Mesendoderm (in vitro differentiated cells): Measurements from ENCODE around the gene SEC16A.

Experiments used
- DNase-seq: peaks from one replicate; pipeline ENCODE4 v3.0.0; 2013
- H2AK5ac ChIP-seq: 2 replicates; pipeline ENCODE4 v1.6.1; 2013; ENCODE audit warnings: low read length, inconsistent platforms
- H2BK120ac ChIP-seq: 2 replicates; pipeline ENCODE4 v1.6.1; 2013; ENCODE audit warnings: low read depth, mild to moderate bottlenecking, low read length, moderate library complexity, mixed read lengths
- H2BK15ac ChIP-seq: replicated peaks from 2 replicates; pipeline ENCODE4 v1.6.1; 2013; ENCODE audit warnings: low read depth, mild to moderate bottlenecking, moderate library complexity
- H2BK5ac ChIP-seq: 2 replicates; pipeline ENCODE4 v1.6.1; 2013; ENCODE audit warnings: low read length, inconsistent platforms
- H3K18ac ChIP-seq: 2 replicates; pipeline ENCODE4 v1.6.1; 2013; ENCODE audit warnings: mild to moderate bottlenecking, low read length, mixed read lengths
- H3K23ac ChIP-seq: one replicate; pipeline ENCODE4 v1.6.1; 2013; ENCODE audit warnings: low read length
- H3K27ac ChIP-seq: 2 replicates; pipeline ENCODE4 v1.5.1; 2013; ENCODE audit warnings: low read depth, mild to moderate bottlenecking, inconsistent platforms, low read length, moderate library complexity
- H3K27me3 ChIP-seq: 2 replicates; pipeline ENCODE4 v1.6.1; 2013; ENCODE audit warnings: low read length, control low read depth, mild to moderate bottlenecking, inconsistent platforms; ENCODE audit not compliant: insufficient read depth, poor library complexity
- H3K36me3 ChIP-seq: 2 replicates; pipeline ENCODE4 v1.6.1; 2013; ENCODE audit warnings: low read length, inconsistent platforms; ENCODE audit not compliant: control insufficient read depth, insufficient read depth
- H3K4ac ChIP-seq: one replicate; pipeline ENCODE4 v1.6.1; 2013; ENCODE audit warnings: low read depth, mild to moderate bottlenecking, low read length, moderate library complexity
- H3K4me1 ChIP-seq: 2 replicates; pipeline ENCODE4 v1.6.1; 2013; ENCODE audit warnings: low read depth, low read length, inconsistent platforms; ENCODE audit not compliant: control insufficient read depth
- H3K4me2 ChIP-seq: 2 replicates; pipeline ENCODE4 v1.6.1; 2013; ENCODE audit warnings: low read length
- H3K4me3 ChIP-seq: 2 replicates; pipeline ENCODE4 v1.5.1; 2013; ENCODE audit warnings: mild to moderate bottlenecking, low read length
- H3K56ac ChIP-seq: one replicate; pipeline ENCODE4 v1.6.1; 2013; ENCODE audit warnings: low read length
- H3K79me1 ChIP-seq: 2 replicates; pipeline ENCODE4 v1.6.1; 2013; ENCODE audit warnings: low read length, inconsistent platforms
- H3K79me2 ChIP-seq: 2 replicates; pipeline ENCODE4 v1.6.1; 2013; ENCODE audit warnings: mild to moderate bottlenecking, low read length; ENCODE audit not compliant: control insufficient read depth, insufficient read depth
- H3K9ac ChIP-seq: 2 replicates; pipeline ENCODE4 v1.6.1; 2013; ENCODE audit warnings: low read length, inconsistent platforms
- H4K5ac ChIP-seq: one replicate; pipeline ENCODE4 v1.6.1; 2013; ENCODE audit warnings: low read length
- H4K8ac ChIP-seq: one replicate; pipeline ENCODE4 v1.6.1; 2013; ENCODE audit warnings: low read depth, mild to moderate bottlenecking, control low read depth, low read length, moderate library complexity
- WGBS: extraction: QIAGEN DNeasy Blood & Tissue Kit; methylation state at CpG from one replicate; pipeline ENCODE4 v1.1.7; 2013; ENCODE audit warnings: low lambda C conversion rate, missing lambda C conversion rate; ENCODE audit not compliant: insufficient coverage; ENCODE audit errors: extremely low coverage; 5-methylcytosine and 5-hydroxymethylcytosine counted together

SEC16A gene

GRCh38 chr9:136396219-136396515 is 86.7 kb downstream of the SEC16A start:
- no peak overlapping the region for H3K9ac ChIP-seq

GRCh38 chr9:136395345-136396218 is 87.3 kb downstream of the SEC16A start:
- H3K36me3 ChIP-seq, result peaks cover 26% of the 10 kb centered on the region
- H3K9ac ChIP-seq, result no peak overlapping the region
- WGBS, result no CpG with 5 or more reads among the region's 26 CpGs

More at GRCh38 chr9:136396219-136396515, 86.7 kb downstream of the SEC16A start:
- Histone ChIP-seq H3K4me2 (no peak overlapping the region), H2BK120ac (no peak overlapping the region), H3K27ac (no peak overlapping the region), H3K79me1 (peaks cover 18% of the 10 kb centered on the region), H3K4ac (no peak overlapping the region), H3K79me2 (peaks cover 22% of the 10 kb centered on the region), H3K36me3 (peaks cover 26% of the 10 kb centered on the region), H4K8ac (no peak overlapping the region), H3K4me3 (no peak overlapping the region), H4K5ac (no peak overlapping the region), H2BK15ac (no peak overlapping the region), H3K56ac (no peak overlapping the region), H3K23ac (no peak overlapping the region), H3K4me1 (peaks cover 2% of the 10 kb centered on the region), H2BK5ac (no peak overlapping the region), H3K18ac (no peak overlapping the region), H3K27me3 (no peaks in the 10 kb centered on the region), H2AK5ac (no peak overlapping the region)
- no CpG with 5 or more reads among the region's 4 CpGs for WGBS
- DNase-seq, result no peak

GRCh38 chr9:136395020-136395340 is 87.9 kb downstream of the SEC16A start:
- peaks cover 18% of the 10 kb centered on the region for H3K79me1 ChIP-seq
- peaks cover 26% of the 10 kb centered on the region for H3K36me3 ChIP-seq
- H4K8ac ChIP-seq, result no peak overlapping the region
- H3K27me3 ChIP-seq, result no peaks in the 10 kb centered on the region
- H3K56ac ChIP-seq, result no peak overlapping the region
- no peak overlapping the region for H3K9ac ChIP-seq
- no peak overlapping the region for H3K4me2 ChIP-seq
- no peak overlapping the region for H2BK120ac ChIP-seq
- no peak overlapping the region for H2AK5ac ChIP-seq
- no peak overlapping the region for H3K4ac ChIP-seq
- no peak overlapping the region for H3K27ac ChIP-seq
- no peak for DNase-seq
- H3K4me3 ChIP-seq, result no peak overlapping the region
- peaks cover 2% of the 10 kb centered on the region for H3K4me1 ChIP-seq
- no peak overlapping the region for H2BK5ac ChIP-seq
- WGBS, result no CpG with 5 or more reads among the region's 13 CpGs
- H4K5ac ChIP-seq, result no peak overlapping the region
- peaks cover 22% of the 10 kb centered on the region for H3K79me2 ChIP-seq
- H3K18ac ChIP-seq, result no peak overlapping the region
- H3K23ac ChIP-seq, result no peak overlapping the region
- no peak overlapping the region for H2BK15ac ChIP-seq

More at GRCh38 chr9:136395345-136396218, 87.3 kb downstream of the SEC16A start:
- Histone ChIP-seq H3K79me1 (peaks cover 18% of the 10 kb centered on the region), H3K27ac (no peak overlapping the region), H3K4me3 (no peak overlapping the region), H4K8ac (no peak overlapping the region), H3K56ac (no peak overlapping the region), H3K4me1 (peaks cover 2% of the 10 kb centered on the region), H3K23ac (no peak overlapping the region), H2BK120ac (no peak overlapping the region), H2BK5ac (no peak overlapping the region), H3K27me3 (no peaks in the 10 kb centered on the region), H3K4ac (no peak overlapping the region), H4K5ac (no peak overlapping the region), H3K18ac (no peak overlapping the region), H2BK15ac (no peak overlapping the region), H2AK5ac (no peak overlapping the region), H3K79me2 (peaks cover 22% of the 10 kb centered on the region), H3K4me2 (no peak overlapping the region)
- DNase-seq, result no peak

- H3K4ac ChIP-seq, result no peak overlapping the region
- H2AK5ac ChIP-seq, result no peak overlapping the region
- H3K27ac ChIP-seq, result no peak overlapping the region
- no peak overlapping the region for H3K4me3 ChIP-seq
- peaks cover 17% of the 10 kb centered on the region for H3K79me1 ChIP-seq
- H3K9ac ChIP-seq, result no peak overlapping the region
- no peak overlapping the region for H3K4me2 ChIP-seq
- no peak overlapping the region for H3K18ac ChIP-seq
- H2BK15ac ChIP-seq, result no peak overlapping the region
- no CpG with 5 or more reads among the region's 21 CpGs for WGBS
- peaks cover 2% of the 10 kb centered on the region for H3K4me1 ChIP-seq
- no peak overlapping the region for H3K56ac ChIP-seq
- H3K23ac ChIP-seq, result no peak overlapping the region
- no peak for DNase-seq
- peaks cover 17% of the 10 kb centered on the region for H3K79me2 ChIP-seq
- H4K5ac ChIP-seq, result no peak overlapping the region
- H4K8ac ChIP-seq, result no peak overlapping the region
- H2BK5ac ChIP-seq, result no peak overlapping the region
- H3K36me3 ChIP-seq, result peaks cover 29% of the 10 kb centered on the region
- H3K27me3 ChIP-seq, result no peaks in the 10 kb centered on the region
- H2BK120ac ChIP-seq, result no peak overlapping the region
These were observed 88.4 kb downstream of the SEC16A start for GRCh38 chr9:136394312-136395019.

GRCh38 chr9:136393531-136393930 is 89.3 kb downstream of the SEC16A start:
- Histone ChIP-seq H2BK5ac (no peak overlapping the region), H3K56ac (no peak overlapping the region), H2BK120ac (no peak overlapping the region), H3K27me3 (no peaks in the 10 kb centered on the region), H4K8ac (no peak overlapping the region), H3K4me2 (no peak overlapping the region), H3K4me3 (no peak overlapping the region), H4K5ac (no peak overlapping the region), H3K4me1 (no peaks in the 10 kb centered on the region), H3K4ac (no peak overlapping the region), H2AK5ac (no peak overlapping the region), H3K9ac (no peak overlapping the region), H3K79me1 (peaks cover 10% of the 10 kb centered on the region), H3K36me3 (peaks cover 33% of the 10 kb centered on the region), H2BK15ac (no peak overlapping the region), H3K79me2 (peaks cover 8% of the 10 kb centered on the region), H3K18ac (no peak overlapping the region), H3K23ac (no peak overlapping the region), H3K27ac (no peak overlapping the region)
- DNase-seq, result no peak
- no CpG with 5 or more reads among the region's 17 CpGs for WGBS
